Thyroid gland (tissue), 4 donors: ENCODE results near the gene TMEM184C. TPM values are rescaled to one million over a fixed set of nuclear protein-coding genes. Genes with fewer than 3 reads are reported as not detected.
A peak's percentile ranks its signal among the peaks of the same experiment; 100 is the strongest.

Source experiments
- DNase-seq, 2 donors: peaks; one replicate each; pipeline ENCODE4 v3.0.0-alpha.2; 2019
- H3K27ac ChIP-seq, 3 donors: fragments of 200-600 bp; sonication (generic); 1 replicate in 2 of 3; 2 replicates in 1 of 3; pipeline ENCODE4 v1.5.1; 2016 to 2019; ENCODE audit warnings: mild to moderate bottlenecking in 1 of 3, moderate library complexity in 1 of 3
- H3K27me3 ChIP-seq: fragments of 200-600 bp; sonication (generic); one replicate; pipeline ENCODE4 v1.5.1; 2019
- H3K36me3 ChIP-seq, 2 donors: fragments of 200-600 bp; sonication (generic); one replicate each; pipeline ENCODE4 v1.5.1; 2016 to 2019
- H3K4me1 ChIP-seq, 2 donors: fragments of 200-600 bp; sonication (generic); one replicate each; pipeline ENCODE4 v1.5.1; 2017 to 2019
- H3K4me3 ChIP-seq, 3 donors: fragments of 200-600 bp; sonication (generic); replicated peaks in 1 of 3; 1 replicate in 2 of 3; 2 replicates in 1 of 3; pipeline ENCODE4 v1.5.1; 2016; ENCODE audit warnings: mild to moderate bottlenecking in 1 of 3
- H3K9me3 ChIP-seq: fragments of 200-600 bp; sonication (generic); one replicate; pipeline ENCODE4 v1.5.1; 2017
- POLR2A ChIP-seq, 2 donors: fragments of 450-650 bp; IDR thresholded peaks; one replicate each; pipeline ENCODE4 v1.6.1; 2017; ENCODE audit warnings: antibody characterized with exemption in 2 of 2, mild to moderate bottlenecking in 2 of 2, moderate library complexity in 1 of 2
- WGBS, 2 donors: methylation state at CpG; one replicate each; pipeline ENCODE4 v1.1.5; 2017; 5-methylcytosine and 5-hydroxymethylcytosine counted together
- intact Hi-C: fragments of 100-400 bp; cut with DNase I; formaldehyde crosslinking; loops from one replicate; pipeline ENCODE4 v1.15.1; 2023
- total RNA-seq, 4 donors: library from RNA; depleted of rRNA; stranded (reverse); fragments of >200 nt; gene quantifications; one replicate each; pipeline ENCODE4 v1.2.3, GENCODE V29; 2016
- TF ChIP-seq, protein P1 (sequence below), 6 experiments: fragments of 200-600 bp in 3 of 6; fragments of 450-650 bp in 3 of 6; sonication (generic) in 3 of 6; IDR thresholded peaks; one replicate each; pipeline ENCODE4 v1.5.1; 2016 to 2019; ENCODE audit warnings: antibody characterized with exemption in 6 of 6, mild to moderate bottlenecking in 2 of 6, inconsistent platforms in 1 of 6, moderate library complexity in 1 of 6

The TMEM184C gene
- total RNA-seq, 4 donors from 2014 or later = 69.6 to 98.5 (median 82.5) TPM

- no peak for TF ChIP-seq POLR2A (IDR thresholded peaks at IDR 0.05)
- TF ChIP-seq, protein P1, sequence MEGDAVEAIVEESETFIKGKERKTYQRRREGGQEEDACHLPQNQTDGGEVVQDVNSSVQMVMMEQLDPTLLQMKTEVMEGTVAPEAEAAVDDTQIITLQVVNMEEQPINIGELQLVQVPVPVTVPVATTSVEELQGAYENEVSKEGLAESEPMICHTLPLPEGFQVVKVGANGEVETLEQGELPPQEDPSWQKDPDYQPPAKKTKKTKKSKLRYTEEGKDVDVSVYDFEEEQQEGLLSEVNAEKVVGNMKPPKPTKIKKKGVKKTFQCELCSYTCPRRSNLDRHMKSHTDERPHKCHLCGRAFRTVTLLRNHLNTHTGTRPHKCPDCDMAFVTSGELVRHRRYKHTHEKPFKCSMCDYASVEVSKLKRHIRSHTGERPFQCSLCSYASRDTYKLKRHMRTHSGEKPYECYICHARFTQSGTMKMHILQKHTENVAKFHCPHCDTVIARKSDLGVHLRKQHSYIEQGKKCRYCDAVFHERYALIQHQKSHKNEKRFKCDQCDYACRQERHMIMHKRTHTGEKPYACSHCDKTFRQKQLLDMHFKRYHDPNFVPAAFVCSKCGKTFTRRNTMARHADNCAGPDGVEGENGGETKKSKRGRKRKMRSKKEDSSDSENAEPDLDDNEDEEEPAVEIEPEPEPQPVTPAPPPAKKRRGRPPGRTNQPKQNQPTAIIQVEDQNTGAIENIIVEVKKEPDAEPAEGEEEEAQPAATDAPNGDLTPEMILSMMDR (IDR thresholded peaks at IDR 0.05) = peak in 1 of 6 experiments; percentile 2
- H3K36me3 ChIP-seq = no peaks in the 10 kb centered on the region
- peaks cover 6 to 29% of the 10 kb centered on the region in 2 donors for H3K4me1 ChIP-seq
- no peaks in the 10 kb centered on the region for H3K9me3 ChIP-seq
- WGBS, 2 donors = 65 to 79% methylated on average over 2 of the region's 2 CpGs
- H3K27ac ChIP-seq = peak overlapping the region; percentile 81 to 94 (median 86)
- DNase-seq = peak; percentile 11 to 12
- H3K4me3 ChIP-seq = no peak overlapping the region
- intact Hi-C loops = loop anchor here (10.0 kb wide), 1 partner anchor 267 kb away; no protein-coding TSS in a partner anchor
- no peaks in the 10 kb centered on the region for H3K27me3 ChIP-seq
These were observed 19.6 kb upstream of the TMEM184C start for GRCh38 chr4:147597561-147597960.

DNA sequence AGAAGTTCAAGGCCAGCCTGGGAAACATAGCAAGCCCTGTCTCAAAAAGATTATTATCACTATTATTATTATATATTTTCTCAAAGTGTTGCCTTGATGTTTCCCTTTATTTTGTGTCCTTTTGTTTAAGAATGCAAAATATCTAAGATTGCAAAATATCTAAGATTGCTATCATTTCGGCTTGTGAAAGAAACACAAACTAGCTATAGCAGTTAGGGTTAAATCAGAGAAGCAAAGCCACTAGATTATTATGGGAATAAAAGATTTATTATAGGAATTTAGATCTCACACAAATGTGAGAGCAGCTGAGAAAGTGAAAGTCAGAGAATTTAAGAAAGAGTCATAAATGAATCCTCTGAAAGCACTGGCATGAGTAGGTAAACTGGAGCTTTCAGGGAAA is 18.0 kb upstream of the TMEM184C start:
- H3K4me3 ChIP-seq = no peak overlapping the region
- TF ChIP-seq POLR2A (IDR thresholded peaks at IDR 0.05) = no peak
- TF ChIP-seq, protein P1 (IDR thresholded peaks at IDR 0.05) = no peak
- no peak overlapping the region for H3K27ac ChIP-seq
- no peak for DNase-seq
- intact Hi-C loops = loop anchor here (10.0 kb wide), 1 partner anchor 266 kb away; no protein-coding TSS in a partner anchor
- no peaks in the 10 kb centered on the region for H3K36me3 ChIP-seq
- no peaks in the 10 kb centered on the region for H3K9me3 ChIP-seq
- no peaks in the 10 kb centered on the region for H3K27me3 ChIP-seq
- H3K4me1 ChIP-seq = peaks cover 6 to 29% of the 10 kb centered on the region in 2 donors
- 93 to 95% methylated on average over 1 of the region's 1 CpG for WGBS, 2 donors

DNA sequence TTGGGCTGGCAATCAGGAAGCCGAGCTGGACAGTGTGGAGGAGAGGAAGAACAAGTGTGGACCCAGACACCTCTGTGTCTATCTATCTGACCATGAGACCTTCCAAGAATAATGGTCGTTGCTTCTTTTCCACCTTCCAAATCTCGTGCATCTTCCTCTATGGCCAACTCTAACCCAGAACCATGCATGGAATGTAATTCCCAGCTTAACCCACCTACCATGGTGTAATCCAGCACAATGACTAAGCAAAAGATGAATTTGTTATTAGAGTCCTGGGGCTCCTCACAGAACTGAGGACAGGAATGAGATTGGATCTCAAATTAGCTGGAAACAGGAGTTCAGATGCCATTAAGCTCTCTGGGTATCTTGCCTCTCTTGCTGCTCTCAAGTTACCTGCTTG is 17.4 kb upstream of the TMEM184C start:
- peaks cover 6 to 29% of the 10 kb centered on the region in 2 donors for H3K4me1 ChIP-seq
- H3K9me3 ChIP-seq = no peaks in the 10 kb centered on the region
- H3K36me3 ChIP-seq = no peaks in the 10 kb centered on the region
- WGBS, 2 donors = 90 to 94% methylated on average over 3 of the region's 3 CpGs
- intact Hi-C loops = loop anchor here (10.0 kb wide), 1 partner anchor 265 kb away; no protein-coding TSS in a partner anchor
- DNase-seq = no peak
- H3K27ac ChIP-seq = no peak overlapping the region
- no peaks in the 10 kb centered on the region for H3K27me3 ChIP-seq
- no peak overlapping the region for H3K4me3 ChIP-seq
- TF ChIP-seq, protein P1 (IDR thresholded peaks at IDR 0.05) = no peak
- no peak for TF ChIP-seq POLR2A (IDR thresholded peaks at IDR 0.05)

DNA sequence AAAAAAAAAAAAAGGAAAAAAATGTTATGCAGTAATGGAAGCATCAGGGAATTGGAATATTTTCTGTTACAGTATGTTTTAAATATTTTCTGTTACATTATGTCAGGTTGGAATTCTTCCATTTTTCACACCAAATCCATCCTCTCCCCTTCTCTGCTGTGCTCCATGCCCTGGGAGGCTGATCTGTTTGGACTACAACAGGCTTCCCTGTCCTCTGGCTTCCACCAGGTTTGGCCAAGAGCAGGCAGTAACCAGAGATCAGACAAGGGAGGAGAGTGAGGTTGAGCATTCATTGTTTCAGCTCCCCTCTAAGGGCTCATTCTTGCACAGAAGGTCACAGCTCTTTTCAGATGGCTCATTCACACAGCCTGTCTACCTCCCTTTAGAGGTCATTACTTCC is 11.7 kb upstream of the TMEM184C start:
- Histone ChIP-seq H3K4me3 (no peak overlapping the region), H3K9me3 (no peaks in the 10 kb centered on the region), H3K27me3 (no peaks in the 10 kb centered on the region), H3K4me1 (no peaks in the 10 kb centered on the region), H3K36me3 (no peaks in the 10 kb centered on the region), H3K27ac (no peak overlapping the region)
- TF ChIP-seq, protein P1 (IDR thresholded peaks at IDR 0.05) = no peak
- no peak for TF ChIP-seq POLR2A (IDR thresholded peaks at IDR 0.05)
- intact Hi-C loops = no loop called here
- no peak for DNase-seq

DNA sequence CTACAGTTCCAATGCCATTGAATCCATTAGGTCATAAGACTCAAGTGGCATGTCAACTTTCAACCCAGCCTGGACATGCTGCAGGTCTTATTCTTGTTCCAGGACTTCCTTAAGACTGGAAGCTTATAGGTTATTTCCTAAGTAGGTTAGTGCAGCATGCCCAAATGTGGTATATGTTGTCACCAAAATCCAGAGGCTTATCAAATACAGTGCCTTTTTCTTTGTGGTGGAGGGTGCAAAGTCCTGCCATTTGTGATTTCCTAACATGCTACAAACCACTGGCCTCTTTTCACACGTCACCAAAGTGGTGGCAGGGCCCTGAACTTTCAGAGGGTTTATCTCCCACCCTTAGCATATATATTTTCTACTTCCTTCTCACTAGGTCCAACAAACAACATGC is 9.7 kb upstream of the TMEM184C start:
- Histone ChIP-seq H3K27me3 (no peaks in the 10 kb centered on the region), H3K36me3 (no peaks in the 10 kb centered on the region), H3K4me1 (no peaks in the 10 kb centered on the region), H3K4me3 (no peak overlapping the region), H3K27ac (no peak overlapping the region), H3K9me3 (no peaks in the 10 kb centered on the region)
- DNase-seq = no peak
- intact Hi-C loops = no loop called here
- TF ChIP-seq, protein P1 (IDR thresholded peaks at IDR 0.05) = no peak
- TF ChIP-seq POLR2A (IDR thresholded peaks at IDR 0.05) = no peak
- WGBS, 2 donors = 81 to 93% methylated on average over 1 of the region's 1 CpG
